HEK293 (cell line): ENCODE data around the gene ANP32B.
A peak's percentile ranks its signal among the peaks of the same experiment; 100 is the strongest.

Experiments used
- HOXA7 ChIP-seq: sonication (generic); formaldehyde crosslinking; IDR thresholded peaks from 2 replicates; pipeline ENCODE4 v1.8.1; 2022; ENCODE audit warnings: missing genetic modification reagents, borderline replicate concordance
- IKZF3 ChIP-seq: fragments of 450-650 bp; IDR thresholded peaks from 2 replicates; pipeline ENCODE4 v1.5.0; 2018; ENCODE audit warnings: missing biosample characterization, mild to moderate bottlenecking, missing genetic modification characterization, moderate library complexity
- SETDB1 ChIP-seq: IDR thresholded peaks from one replicate; pipeline ENCODE4 v1.6.1; 2017; ENCODE audit warnings: mild to moderate bottlenecking, low read length, moderate library complexity, mixed read lengths; ENCODE audit not compliant: insufficient read length
- SP2 ChIP-seq: fragments of 450-650 bp; formaldehyde crosslinking; IDR thresholded peaks from 2 replicates; pipeline ENCODE4 v1.5.1; 2016; ENCODE audit warnings: missing biosample characterization, missing genetic modification characterization
- YY2 ChIP-seq: fragments of 450-650 bp; formaldehyde crosslinking; IDR thresholded peaks from 2 replicates; pipeline ENCODE4 v1.5.1; 2016; ENCODE audit warnings: missing biosample characterization, missing genetic modification characterization
- ZFP3 ChIP-seq: fragments of 450-650 bp; formaldehyde crosslinking; IDR thresholded peaks from 2 replicates; pipeline ENCODE4 v1.5.1; 2016; ENCODE audit warnings: low read depth, missing biosample characterization, missing genetic modification characterization
- ZNF112 ChIP-seq: fragments of 450-650 bp; formaldehyde crosslinking; IDR thresholded peaks from 2 replicates; pipeline ENCODE4 v1.5.0; 2017; ENCODE audit warnings: missing biosample characterization, missing genetic modification characterization
- ZNF133 ChIP-seq: fragments of 450-650 bp; formaldehyde crosslinking; IDR thresholded peaks from 2 replicates; pipeline ENCODE4 v1.5.1; 2016; ENCODE audit warnings: missing biosample characterization, missing genetic modification characterization
- ZNF146 ChIP-seq: fragments of 450-650 bp; formaldehyde crosslinking; IDR thresholded peaks from 2 replicates; pipeline ENCODE4 v1.5.1; 2016; ENCODE audit warnings: missing biosample characterization, missing genetic modification characterization
- ZNF169 ChIP-seq: fragments of 450-650 bp; formaldehyde crosslinking; IDR thresholded peaks from 2 replicates; pipeline ENCODE4 v1.5.1; 2016; ENCODE audit warnings: missing biosample characterization, missing genetic modification characterization
- ZNF2 ChIP-seq: fragments of 450-650 bp; formaldehyde crosslinking; IDR thresholded peaks from 2 replicates; pipeline ENCODE4 v1.5.1; 2016; ENCODE audit warnings: missing biosample characterization, missing genetic modification characterization
- ZNF24 ChIP-seq: fragments of 450-650 bp; formaldehyde crosslinking; IDR thresholded peaks from 2 replicates; pipeline ENCODE4 v1.5.1; 2016; ENCODE audit warnings: missing biosample characterization, missing genetic modification characterization
- ZNF335 ChIP-seq: fragments of 450-650 bp; formaldehyde crosslinking; conservative IDR thresholded peaks from 2 replicates; pipeline ENCODE4 v1.5.1; 2016; ENCODE audit warnings: missing biosample characterization, missing genetic modification characterization
- ZNF366 ChIP-seq: fragments of 450-650 bp; formaldehyde crosslinking; conservative IDR thresholded peaks from 2 replicates; pipeline ENCODE4 v1.5.1; 2016; ENCODE audit warnings: missing biosample characterization, missing genetic modification characterization
- ZNF548 ChIP-seq: fragments of 450-650 bp; formaldehyde crosslinking; IDR thresholded peaks from 2 replicates; pipeline ENCODE4 v1.5.1; 2016; ENCODE audit warnings: missing biosample characterization, missing genetic modification characterization
- ZNF558 ChIP-seq: fragments of 450-650 bp; formaldehyde crosslinking; IDR thresholded peaks from 2 replicates; pipeline ENCODE4 v1.5.1; 2016; ENCODE audit warnings: missing biosample characterization, missing genetic modification characterization
- ZNF623 ChIP-seq: fragments of 450-650 bp; formaldehyde crosslinking; IDR thresholded peaks from 2 replicates; pipeline ENCODE4 v1.5.1; 2016; ENCODE audit warnings: missing biosample characterization, missing genetic modification characterization
- ZNF660 ChIP-seq: fragments of 450-650 bp; IDR thresholded peaks from 2 replicates; pipeline ENCODE4 v1.5.1; 2018; ENCODE audit warnings: missing biosample characterization, mild to moderate bottlenecking, missing genetic modification characterization
- ZNF792 ChIP-seq: fragments of 450-650 bp; formaldehyde crosslinking; IDR thresholded peaks from 2 replicates; pipeline ENCODE4 v1.5.1; 2016; ENCODE audit warnings: missing biosample characterization, missing genetic modification characterization
- ZXDB ChIP-seq: fragments of 450-650 bp; formaldehyde crosslinking; IDR thresholded peaks from 2 replicates; pipeline ENCODE4 v1.5.1; 2016; ENCODE audit warnings: missing biosample characterization, missing genetic modification characterization
- TF ChIP-seq, protein P1 (sequence below): fragments of 450-650 bp; formaldehyde crosslinking; conservative IDR thresholded peaks from 2 replicates; pipeline ENCODE4 v1.5.1; 2016; ENCODE audit warnings: low read depth, missing biosample characterization, missing genetic modification characterization
- TF ChIP-seq, protein P2 (sequence below): fragments of 450-650 bp; formaldehyde crosslinking; IDR thresholded peaks from 2 replicates; pipeline ENCODE4 v1.5.1; 2016; ENCODE audit warnings: missing biosample characterization, missing genetic modification characterization, borderline replicate concordance
- TF ChIP-seq, protein P3 (sequence below): fragments of 450-650 bp; formaldehyde crosslinking; IDR thresholded peaks from 2 replicates; pipeline ENCODE4 v1.5.1; 2016; ENCODE audit warnings: missing biosample characterization, missing genetic modification characterization
- TF ChIP-seq, protein P4 (sequence below): fragments of 450-650 bp; formaldehyde crosslinking; IDR thresholded peaks from 2 replicates; pipeline ENCODE4 v1.5.1; 2016; ENCODE audit warnings: missing biosample characterization, missing genetic modification characterization
- TF ChIP-seq, protein P5 (sequence below): fragments of 450-650 bp; formaldehyde crosslinking; IDR thresholded peaks from 2 replicates; pipeline ENCODE4 v1.5.1; 2016; ENCODE audit warnings: missing biosample characterization, missing genetic modification characterization
- TF ChIP-seq, protein P6 (sequence below): fragments of 450-650 bp; formaldehyde crosslinking; IDR thresholded peaks from 2 replicates; pipeline ENCODE4 v1.5.1; 2017; ENCODE audit warnings: missing biosample characterization, mild to moderate bottlenecking, missing genetic modification characterization, moderate library complexity
- TF ChIP-seq, protein P7 (sequence below): fragments of 450-650 bp; formaldehyde crosslinking; IDR thresholded peaks from 2 replicates; pipeline ENCODE4 v1.5.1; 2017; ENCODE audit warnings: missing biosample characterization, missing genetic modification characterization

ANP32B gene

DNA sequence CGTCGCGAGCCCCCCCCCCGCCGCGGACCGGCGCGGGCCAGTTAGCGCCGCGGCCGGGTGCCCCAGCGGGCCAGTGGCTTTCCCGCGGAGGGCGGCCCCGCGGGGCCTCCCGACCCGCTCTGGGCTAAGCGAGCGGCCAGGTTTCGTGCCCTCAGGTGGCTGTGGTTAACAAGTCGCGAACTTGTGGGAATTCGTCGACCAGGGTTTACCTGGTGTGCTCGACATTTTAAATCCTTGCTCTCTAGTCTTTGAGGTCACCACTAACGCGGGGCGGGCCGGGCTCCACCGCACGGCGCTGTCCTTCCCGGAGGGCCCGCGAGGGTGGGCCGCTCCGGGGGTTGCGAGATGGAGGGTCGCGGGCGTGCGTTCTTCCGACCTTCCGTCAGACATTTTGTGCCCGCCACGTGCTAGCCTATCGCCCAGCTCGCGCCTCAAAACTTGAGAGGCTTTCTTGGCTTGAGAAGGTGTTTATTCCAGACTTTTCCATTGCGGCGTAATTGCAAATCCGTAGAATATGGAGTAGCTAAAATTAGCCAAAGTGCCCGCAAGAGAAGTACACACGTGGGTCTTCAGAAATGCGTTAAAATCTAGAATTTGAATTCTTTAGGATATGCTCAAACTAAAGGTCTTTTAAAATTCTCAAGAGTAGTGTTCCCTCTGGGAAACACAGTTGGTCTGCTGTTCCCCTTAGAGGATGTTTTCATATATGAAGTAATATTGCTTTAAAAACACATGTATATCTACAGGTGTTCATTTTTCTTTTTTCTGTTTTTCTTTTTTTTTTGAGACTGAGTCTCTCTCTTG lies 2.1 kb downstream of the ANP32B start (continued):
- TF ChIP-seq, protein P1, sequence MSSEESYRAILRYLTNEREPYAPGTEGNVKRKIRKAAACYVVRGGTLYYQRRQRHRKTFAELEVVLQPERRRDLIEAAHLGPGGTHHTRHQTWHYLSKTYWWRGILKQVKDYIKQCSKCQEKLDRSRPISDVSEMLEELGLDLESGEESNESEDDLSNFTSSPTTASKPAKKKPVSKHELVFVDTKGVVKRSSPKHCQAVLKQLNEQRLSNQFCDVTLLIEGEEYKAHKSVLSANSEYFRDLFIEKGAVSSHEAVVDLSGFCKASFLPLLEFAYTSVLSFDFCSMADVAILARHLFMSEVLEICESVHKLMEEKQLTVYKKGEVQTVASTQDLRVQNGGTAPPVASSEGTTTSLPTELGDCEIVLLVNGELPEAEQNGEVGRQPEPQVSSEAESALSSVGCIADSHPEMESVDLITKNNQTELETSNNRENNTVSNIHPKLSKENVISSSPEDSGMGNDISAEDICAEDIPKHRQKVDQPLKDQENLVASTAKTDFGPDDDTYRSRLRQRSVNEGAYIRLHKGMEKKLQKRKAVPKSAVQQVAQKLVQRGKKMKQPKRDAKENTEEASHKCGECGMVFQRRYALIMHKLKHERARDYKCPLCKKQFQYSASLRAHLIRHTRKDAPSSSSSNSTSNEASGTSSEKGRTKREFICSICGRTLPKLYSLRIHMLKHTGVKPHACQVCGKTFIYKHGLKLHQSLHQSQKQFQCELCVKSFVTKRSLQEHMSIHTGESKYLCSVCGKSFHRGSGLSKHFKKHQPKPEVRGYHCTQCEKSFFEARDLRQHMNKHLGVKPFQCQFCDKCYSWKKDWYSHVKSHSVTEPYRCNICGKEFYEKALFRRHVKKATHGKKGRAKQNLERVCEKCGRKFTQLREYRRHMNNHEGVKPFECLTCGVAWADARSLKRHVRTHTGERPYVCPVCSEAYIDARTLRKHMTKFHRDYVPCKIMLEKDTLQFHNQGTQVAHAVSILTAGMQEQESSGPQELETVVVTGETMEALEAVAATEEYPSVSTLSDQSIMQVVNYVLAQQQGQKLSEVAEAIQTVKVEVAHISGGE (tag by site-specific recombination), result no peak
- TF ChIP-seq, protein P2, sequence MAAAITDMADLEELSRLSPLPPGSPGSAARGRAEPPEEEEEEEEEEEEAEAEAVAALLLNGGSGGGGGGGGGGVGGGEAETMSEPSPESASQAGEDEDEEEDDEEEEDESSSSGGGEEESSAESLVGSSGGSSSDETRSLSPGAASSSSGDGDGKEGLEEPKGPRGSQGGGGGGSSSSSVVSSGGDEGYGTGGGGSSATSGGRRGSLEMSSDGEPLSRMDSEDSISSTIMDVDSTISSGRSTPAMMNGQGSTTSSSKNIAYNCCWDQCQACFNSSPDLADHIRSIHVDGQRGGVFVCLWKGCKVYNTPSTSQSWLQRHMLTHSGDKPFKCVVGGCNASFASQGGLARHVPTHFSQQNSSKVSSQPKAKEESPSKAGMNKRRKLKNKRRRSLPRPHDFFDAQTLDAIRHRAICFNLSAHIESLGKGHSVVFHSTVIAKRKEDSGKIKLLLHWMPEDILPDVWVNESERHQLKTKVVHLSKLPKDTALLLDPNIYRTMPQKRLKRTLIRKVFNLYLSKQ, result no peak
- TF ChIP-seq ZNF792 (tag by site-specific recombination) (no peak), ZNF366 (tag by site-specific recombination) (no peak), YY2 (tag by site-specific recombination) (no peak), ZFP3 (no peak), ZNF146 (no peak), ZNF133 (tag by site-specific recombination) (no peak), ZNF558 (tag by site-specific recombination) (no peak), ZNF660 (tag by site-specific recombination) (no peak), ZNF2 (0 out of 2 replicates have a peak, but pooled peaks have one; percentile 32), HOXA7 (CRISPR knock-in tag) (no peak), ZNF623 (tag by site-specific recombination) (no peak), SETDB1 (no peak), ZNF169 (tag by site-specific recombination) (no peak), SP2 (tag by site-specific recombination) (peak; percentile 20; the same call in 1 of the 2 replicates), ZNF335 (tag by site-specific recombination) (0 out of 2 replicates have a peak, but pooled peaks have one; percentile 10), ZNF112 (tag by site-specific recombination) (no peak), ZXDB (0 out of 2 replicates have a peak, but pooled peaks have one; percentile 38), ZNF548 (tag by site-specific recombination) (no peak), ZNF24 (tag by site-specific recombination) (no peak), IKZF3 (tag by site-specific recombination) (no peak)
- TF ChIP-seq, protein P3, sequence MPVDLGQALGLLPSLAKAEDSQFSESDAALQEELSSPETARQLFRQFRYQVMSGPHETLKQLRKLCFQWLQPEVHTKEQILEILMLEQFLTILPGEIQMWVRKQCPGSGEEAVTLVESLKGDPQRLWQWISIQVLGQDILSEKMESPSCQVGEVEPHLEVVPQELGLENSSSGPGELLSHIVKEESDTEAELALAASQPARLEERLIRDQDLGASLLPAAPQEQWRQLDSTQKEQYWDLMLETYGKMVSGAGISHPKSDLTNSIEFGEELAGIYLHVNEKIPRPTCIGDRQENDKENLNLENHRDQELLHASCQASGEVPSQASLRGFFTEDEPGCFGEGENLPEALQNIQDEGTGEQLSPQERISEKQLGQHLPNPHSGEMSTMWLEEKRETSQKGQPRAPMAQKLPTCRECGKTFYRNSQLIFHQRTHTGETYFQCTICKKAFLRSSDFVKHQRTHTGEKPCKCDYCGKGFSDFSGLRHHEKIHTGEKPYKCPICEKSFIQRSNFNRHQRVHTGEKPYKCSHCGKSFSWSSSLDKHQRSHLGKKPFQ (tag by site-specific recombination), result no peak
- TF ChIP-seq, protein P4, sequence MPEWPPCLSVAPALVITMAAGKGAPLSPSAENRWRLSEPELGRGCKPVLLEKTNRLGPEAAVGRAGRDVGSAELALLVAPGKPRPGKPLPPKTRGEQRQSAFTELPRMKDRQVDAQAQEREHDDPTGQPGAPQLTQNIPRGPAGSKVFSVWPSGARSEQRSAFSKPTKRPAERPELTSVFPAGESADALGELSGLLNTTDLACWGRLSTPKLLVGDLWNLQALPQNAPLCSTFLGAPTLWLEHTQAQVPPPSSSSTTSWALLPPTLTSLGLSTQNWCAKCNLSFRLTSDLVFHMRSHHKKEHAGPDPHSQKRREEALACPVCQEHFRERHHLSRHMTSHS, result no peak
- TF ChIP-seq, protein P5, sequence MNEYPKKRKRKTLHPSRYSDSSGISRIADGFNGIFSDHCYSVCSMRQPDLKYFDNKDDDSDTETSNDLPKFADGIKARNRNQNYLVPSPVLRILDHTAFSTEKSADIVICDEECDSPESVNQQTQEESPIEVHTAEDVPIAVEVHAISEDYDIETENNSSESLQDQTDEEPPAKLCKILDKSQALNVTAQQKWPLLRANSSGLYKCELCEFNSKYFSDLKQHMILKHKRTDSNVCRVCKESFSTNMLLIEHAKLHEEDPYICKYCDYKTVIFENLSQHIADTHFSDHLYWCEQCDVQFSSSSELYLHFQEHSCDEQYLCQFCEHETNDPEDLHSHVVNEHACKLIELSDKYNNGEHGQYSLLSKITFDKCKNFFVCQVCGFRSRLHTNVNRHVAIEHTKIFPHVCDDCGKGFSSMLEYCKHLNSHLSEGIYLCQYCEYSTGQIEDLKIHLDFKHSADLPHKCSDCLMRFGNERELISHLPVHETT (tag by site-specific recombination), result no peak
- TF ChIP-seq, protein P6, sequence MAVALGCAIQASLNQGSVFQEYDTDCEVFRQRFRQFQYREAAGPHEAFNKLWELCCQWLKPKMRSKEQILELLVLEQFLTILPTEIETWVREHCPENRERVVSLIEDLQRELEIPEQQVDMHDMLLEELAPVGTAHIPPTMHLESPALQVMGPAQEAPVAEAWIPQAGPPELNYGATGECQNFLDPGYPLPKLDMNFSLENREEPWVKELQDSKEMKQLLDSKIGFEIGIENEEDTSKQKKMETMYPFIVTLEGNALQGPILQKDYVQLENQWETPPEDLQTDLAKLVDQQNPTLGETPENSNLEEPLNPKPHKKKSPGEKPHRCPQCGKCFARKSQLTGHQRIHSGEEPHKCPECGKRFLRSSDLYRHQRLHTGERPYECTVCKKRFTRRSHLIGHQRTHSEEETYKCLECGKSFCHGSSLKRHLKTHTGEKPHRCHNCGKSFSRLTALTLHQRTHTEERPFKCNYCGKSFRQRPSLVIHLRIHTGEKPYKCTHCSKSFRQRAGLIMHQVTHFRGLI, result no peak
- TF ChIP-seq, protein P7, sequence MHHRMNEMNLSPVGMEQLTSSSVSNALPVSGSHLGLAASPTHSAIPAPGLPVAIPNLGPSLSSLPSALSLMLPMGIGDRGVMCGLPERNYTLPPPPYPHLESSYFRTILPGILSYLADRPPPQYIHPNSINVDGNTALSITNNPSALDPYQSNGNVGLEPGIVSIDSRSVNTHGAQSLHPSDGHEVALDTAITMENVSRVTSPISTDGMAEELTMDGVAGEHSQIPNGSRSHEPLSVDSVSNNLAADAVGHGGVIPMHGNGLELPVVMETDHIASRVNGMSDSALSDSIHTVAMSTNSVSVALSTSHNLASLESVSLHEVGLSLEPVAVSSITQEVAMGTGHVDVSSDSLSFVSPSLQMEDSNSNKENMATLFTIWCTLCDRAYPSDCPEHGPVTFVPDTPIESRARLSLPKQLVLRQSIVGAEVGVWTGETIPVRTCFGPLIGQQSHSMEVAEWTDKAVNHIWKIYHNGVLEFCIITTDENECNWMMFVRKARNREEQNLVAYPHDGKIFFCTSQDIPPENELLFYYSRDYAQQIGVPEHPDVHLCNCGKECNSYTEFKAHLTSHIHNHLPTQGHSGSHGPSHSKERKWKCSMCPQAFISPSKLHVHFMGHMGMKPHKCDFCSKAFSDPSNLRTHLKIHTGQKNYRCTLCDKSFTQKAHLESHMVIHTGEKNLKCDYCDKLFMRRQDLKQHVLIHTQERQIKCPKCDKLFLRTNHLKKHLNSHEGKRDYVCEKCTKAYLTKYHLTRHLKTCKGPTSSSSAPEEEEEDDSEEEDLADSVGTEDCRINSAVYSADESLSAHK (tag by site-specific recombination), result no peak
